ENCODE data around the gene TSPOAP1. TPM values are rescaled to one million over a fixed set of nuclear protein-coding genes. Genes with fewer than 3 reads are reported as not detected.

Gene TSPOAP1
- total RNA-seq, 2 donors from 2014 or later: 3.7 to 5.4 TPM

GRCh38 chr17:58302171-58302918 lies 26.2 kb downstream of the TSPOAP1 start:
- Histone ChIP-seq H3K27ac (no peak overlapping the region), H3K4me3 (no peak overlapping the region), H3K4me1 (no peaks in the 10 kb centered on the region), H3K9ac (ENCODE audit: low read depth in 2 of 2, low read length in 2 of 2) (no peak overlapping the region), H3K9me3 (no peaks in the 10 kb centered on the region), H3K36me3 (no peaks in the 10 kb centered on the region), H3K27me3 (no peaks in the 10 kb centered on the region)
- TF ChIP-seq CTCF (IDR thresholded peaks at IDR 0.05): no peak
- DNase-seq: no peak
- intact Hi-C loops (cut with DNase I): no loop called here

DNA sequence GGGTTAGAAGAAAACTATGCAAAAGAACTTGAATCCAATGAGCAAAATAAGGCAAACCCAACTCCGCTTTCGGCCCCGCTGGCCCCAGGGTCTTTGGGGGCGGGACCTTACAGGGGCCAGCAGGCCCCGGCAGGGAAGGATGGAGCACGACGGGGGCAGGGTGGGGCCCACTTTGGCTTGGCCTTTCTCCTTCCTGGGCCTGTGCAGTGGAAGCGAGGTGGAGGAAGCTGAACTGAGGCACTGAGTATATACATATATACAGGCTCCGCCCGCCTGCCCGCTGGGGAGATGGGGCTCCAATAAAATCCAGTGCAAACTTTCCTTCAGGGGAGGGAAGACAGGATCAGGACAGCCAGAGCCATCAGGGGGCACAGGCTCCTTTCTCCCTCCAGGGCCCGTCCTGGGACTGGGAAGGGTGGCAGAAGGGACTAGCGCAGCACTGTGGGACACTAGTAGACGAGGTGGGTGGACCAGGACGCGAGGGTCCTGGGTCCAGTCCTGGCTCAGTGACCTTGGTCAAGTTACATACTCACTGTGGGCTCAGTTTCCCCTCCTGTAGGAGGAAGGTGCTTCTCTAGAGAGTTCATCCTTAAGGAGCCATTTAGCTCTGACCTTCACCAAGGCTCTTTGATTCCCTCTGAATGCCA lies 27.0 kb downstream of the TSPOAP1 start:
- DNase-seq: peak; percentile 15
- intact Hi-C loops (cut with DNase I): no loop called here
- H3K27me3 ChIP-seq: no peaks in the 10 kb centered on the region

GRCh38 chr17:58300336-58300735 lies 28.3 kb downstream of the TSPOAP1 start:
- TF ChIP-seq CTCF (IDR thresholded peaks at IDR 0.05): no peak
- no peaks in the 10 kb centered on the region for H3K27me3 ChIP-seq

More for the DNA sequence above, 27.0 kb downstream of the TSPOAP1 start:
- H3K27ac ChIP-seq: no peak overlapping the region
- no peaks in the 10 kb centered on the region for H3K36me3 ChIP-seq
- no peak overlapping the region for H3K4me3 ChIP-seq
- no peak for TF ChIP-seq CTCF (IDR thresholded peaks at IDR 0.05)
- no peak overlapping the region for H3K9ac ChIP-seq (ENCODE audit: low read depth in 2 of 2, low read length in 2 of 2)
- no peaks in the 10 kb centered on the region for H3K9me3 ChIP-seq
- H3K4me1 ChIP-seq: no peaks in the 10 kb centered on the region

GRCh38 chr17:58294034-58294433 lies 34.6 kb downstream of the TSPOAP1 start:
- H3K9me3 ChIP-seq: no peaks in the 10 kb centered on the region
- H3K4me3 ChIP-seq: no peak overlapping the region
- intact Hi-C loops (cut with DNase I): no loop called here
- H3K27ac ChIP-seq: no peak overlapping the region
- H3K9ac ChIP-seq (ENCODE audit: low read depth in 2 of 2, low read length in 2 of 2): no peak overlapping the region
- H3K36me3 ChIP-seq: no peaks in the 10 kb centered on the region
- TF ChIP-seq CTCF (IDR thresholded peaks at IDR 0.05): no peak
- no peaks in the 10 kb centered on the region for H3K27me3 ChIP-seq
- DNase-seq: no peak
- H3K4me1 ChIP-seq: no peaks in the 10 kb centered on the region

More at GRCh38 chr17:58300336-58300735, 28.3 kb downstream of the TSPOAP1 start:
- intact Hi-C loops (cut with DNase I): no loop called here
- H3K4me3 ChIP-seq: no peak overlapping the region
- H3K9me3 ChIP-seq: no peaks in the 10 kb centered on the region
- H3K4me1 ChIP-seq: no peaks in the 10 kb centered on the region
- no peak overlapping the region for H3K9ac ChIP-seq (ENCODE audit: low read depth in 2 of 2, low read length in 2 of 2)
- DNase-seq: no peak
- H3K36me3 ChIP-seq: no peaks in the 10 kb centered on the region
- H3K27ac ChIP-seq: no peak overlapping the region

GRCh38 chr17:58291246-58291645 lies 37.3 kb downstream of the TSPOAP1 start:
- Histone ChIP-seq H3K4me3 (no peak overlapping the region), H3K36me3 (no peaks in the 10 kb centered on the region), H3K4me1 (no peaks in the 10 kb centered on the region), H3K9me3 (no peaks in the 10 kb centered on the region), H3K9ac (ENCODE audit: low read depth in 2 of 2, low read length in 2 of 2) (no peak overlapping the region), H3K27ac (no peak overlapping the region), H3K27me3 (no peaks in the 10 kb centered on the region)
- intact Hi-C loops (cut with DNase I): no loop called here
- DNase-seq: no peak
- TF ChIP-seq CTCF (IDR thresholded peaks at IDR 0.05): no peak
